ENCODE results near the gene AK9.

AK9 gene

GRCh38 chr6:109644131-109644530 is 46.9 kb downstream of the AK9 start:
- no peaks in the 10 kb centered on the region for H3K4me1 ChIP-seq
- no peak overlapping the region for H3K4me2 ChIP-seq (ENCODE audit: low read length)
- no peak overlapping the region for H3K27ac ChIP-seq
- no peaks in the 10 kb centered on the region for H3K79me2 ChIP-seq
- H3K9me3 ChIP-seq (ENCODE audit: control insufficient read depth, low read length): no peaks in the 10 kb centered on the region
- H3K27me3 ChIP-seq (ENCODE audit: control insufficient read depth, insufficient read depth, low read length): no peaks in the 10 kb centered on the region
- no peaks in the 10 kb centered on the region for H3K36me3 ChIP-seq (ENCODE audit: control insufficient read depth, insufficient read depth, low read length)
- H2AFZ ChIP-seq: no peak overlapping the region
- TF ChIP-seq CTCF (IDR thresholded peaks at IDR 0.05): no peak
- H3K9ac ChIP-seq: no peak overlapping the region
- H3K4me3 ChIP-seq (ENCODE audit: low read depth, low read length): no peak overlapping the region

- Histone ChIP-seq H3K4me3 (ENCODE audit: low read depth, low read length) (no peak overlapping the region), H3K36me3 (ENCODE audit: control insufficient read depth, insufficient read depth, low read length) (no peaks in the 10 kb centered on the region)
- TF ChIP-seq CTCF (IDR thresholded peaks at IDR 0.05): no peak
These were observed 58.6 kb downstream of the AK9 start for GRCh38 chr6:109632405-109632804.

GRCh38 chr6:109631403-109631802 is 59.6 kb downstream of the AK9 start:
- Histone ChIP-seq H3K36me3 (ENCODE audit: control insufficient read depth, insufficient read depth, low read length) (peaks cover 3% of the 10 kb centered on the region), H3K27me3 (ENCODE audit: control insufficient read depth, insufficient read depth, low read length) (no peaks in the 10 kb centered on the region), H3K79me2 (no peaks in the 10 kb centered on the region), H3K4me3 (ENCODE audit: low read depth, low read length) (no peak overlapping the region), H3K9ac (no peak overlapping the region), H3K9me3 (ENCODE audit: control insufficient read depth, low read length) (no peaks in the 10 kb centered on the region), H3K4me2 (ENCODE audit: low read length) (no peak overlapping the region), H3K27ac (no peak overlapping the region), H3K4me1 (no peaks in the 10 kb centered on the region), H2AFZ (no peak overlapping the region)
- TF ChIP-seq CTCF (IDR thresholded peaks at IDR 0.05): no peak

More at GRCh38 chr6:109632405-109632804, 58.6 kb downstream of the AK9 start:
- H3K27me3 ChIP-seq (ENCODE audit: control insufficient read depth, insufficient read depth, low read length): no peaks in the 10 kb centered on the region
- no peaks in the 10 kb centered on the region for H3K9me3 ChIP-seq (ENCODE audit: control insufficient read depth, low read length)
- H3K4me2 ChIP-seq (ENCODE audit: low read length): no peak overlapping the region
- no peak overlapping the region for H3K9ac ChIP-seq
- H3K4me1 ChIP-seq: no peaks in the 10 kb centered on the region
- no peak overlapping the region for H3K27ac ChIP-seq
- H3K79me2 ChIP-seq: no peaks in the 10 kb centered on the region
- H2AFZ ChIP-seq: no peak overlapping the region

GRCh38 chr6:109628158-109629000 is 62.6 kb downstream of the AK9 start:
- no peaks in the 10 kb centered on the region for H3K27me3 ChIP-seq (ENCODE audit: control insufficient read depth, insufficient read depth, low read length)
- no peak overlapping the region for H2AFZ ChIP-seq
- no peaks in the 10 kb centered on the region for H3K4me1 ChIP-seq
- no peak overlapping the region for H3K27ac ChIP-seq
- no peak overlapping the region for H3K4me2 ChIP-seq (ENCODE audit: low read length)
- no peaks in the 10 kb centered on the region for H3K79me2 ChIP-seq
- peaks cover 3% of the 10 kb centered on the region for H3K36me3 ChIP-seq (ENCODE audit: control insufficient read depth, insufficient read depth, low read length)
- no peak for TF ChIP-seq CTCF (IDR thresholded peaks at IDR 0.05)
- H3K9ac ChIP-seq: no peak overlapping the region
- no peak overlapping the region for H3K4me3 ChIP-seq (ENCODE audit: low read depth, low read length)
- no peaks in the 10 kb centered on the region for H3K9me3 ChIP-seq (ENCODE audit: control insufficient read depth, low read length)

- Histone ChIP-seq H3K4me1 (no peaks in the 10 kb centered on the region), H3K27ac (no peak overlapping the region), H2AFZ (no peak overlapping the region), H3K4me2 (ENCODE audit: low read length) (no peak overlapping the region), H3K27me3 (ENCODE audit: control insufficient read depth, insufficient read depth, low read length) (no peaks in the 10 kb centered on the region), H3K9me3 (ENCODE audit: control insufficient read depth, low read length) (no peaks in the 10 kb centered on the region), H3K4me3 (ENCODE audit: low read depth, low read length) (no peak overlapping the region), H3K9ac (no peak overlapping the region), H3K36me3 (ENCODE audit: control insufficient read depth, insufficient read depth, low read length) (peaks cover 3% of the 10 kb centered on the region), H3K79me2 (no peaks in the 10 kb centered on the region)
- no peak for TF ChIP-seq CTCF (IDR thresholded peaks at IDR 0.05)
These were observed 64.7 kb downstream of the AK9 start for GRCh38 chr6:109626311-109626710.
